Glomerular visceral epithelial cell (primary cell): Measurements from ENCODE around the gene WDFY1.

Source experiments
- DNase-seq: peaks from one replicate; pipeline ENCODE4 v3.0.0-alpha.2; 2016; ENCODE audit errors: extremely low spot score

WDFY1 gene

DNA sequence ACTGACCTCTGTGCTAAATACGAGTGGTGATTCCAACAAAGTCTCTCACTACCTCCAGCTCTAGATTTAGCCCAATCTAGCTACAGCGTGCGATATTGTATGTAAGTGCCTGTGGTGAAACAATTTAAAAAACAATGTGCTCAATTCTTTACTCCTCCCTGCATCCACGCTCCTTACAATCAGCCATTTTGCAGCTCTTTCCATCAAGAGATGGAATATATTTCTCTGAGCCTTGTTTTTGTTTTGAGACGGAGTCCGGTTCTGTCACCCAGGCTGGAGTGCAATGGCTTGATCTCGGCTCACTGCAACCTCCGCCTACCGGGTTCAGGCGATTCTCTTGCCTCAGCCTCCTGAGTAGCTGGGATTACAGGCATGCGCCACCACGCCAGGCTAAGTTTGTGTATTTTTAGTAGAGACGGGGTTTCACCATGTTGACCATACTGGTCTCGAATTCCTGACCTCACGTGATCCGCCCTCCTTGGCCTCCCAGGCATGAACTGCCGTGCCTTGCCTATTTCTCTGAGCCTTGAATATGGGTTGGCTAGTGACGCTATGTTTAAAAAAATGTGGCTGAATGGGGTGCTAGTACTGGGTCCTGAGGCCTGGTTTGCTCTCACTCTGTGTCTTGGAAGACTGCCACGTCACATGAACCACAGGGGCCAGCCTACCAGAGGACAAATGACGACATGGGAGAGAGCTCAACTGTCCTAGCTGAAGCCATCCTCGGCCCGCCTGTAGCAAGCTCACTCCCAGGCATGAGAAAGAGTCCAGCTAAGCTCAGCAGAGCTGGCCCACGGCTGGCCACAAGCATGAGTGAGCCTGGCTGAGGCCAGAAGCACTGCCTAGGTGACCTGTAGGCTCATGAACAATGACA is 14.8 kb downstream of the WDFY1 start:
- DNase-seq: peak; percentile 51

DNA sequence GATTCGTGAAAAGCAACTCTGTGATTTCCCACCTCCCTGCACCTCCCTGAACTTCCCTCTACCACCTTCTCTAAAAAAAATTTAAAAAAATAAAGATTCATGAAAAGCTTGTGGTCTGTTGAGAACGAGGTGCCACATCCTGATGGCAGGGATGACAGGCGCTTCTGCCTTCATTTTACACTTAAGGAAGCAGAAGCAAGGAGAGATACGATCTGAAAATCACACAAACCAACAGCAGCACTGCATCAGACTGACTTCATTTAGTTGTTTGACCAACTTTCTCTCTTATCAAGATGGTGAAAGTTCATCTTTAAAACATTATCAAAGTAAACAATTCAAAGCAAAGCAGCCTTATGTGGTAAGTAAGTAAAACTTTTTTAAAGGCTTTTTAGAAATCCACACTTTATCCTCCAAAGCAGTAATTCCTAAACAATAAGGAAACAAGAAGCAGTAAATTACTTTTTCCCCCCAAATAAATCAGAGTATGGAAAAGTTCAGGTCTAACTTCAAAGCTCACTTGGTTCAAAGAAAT is 15.5 kb downstream of the WDFY1 start:
- DNase-seq: no peak

DNA sequence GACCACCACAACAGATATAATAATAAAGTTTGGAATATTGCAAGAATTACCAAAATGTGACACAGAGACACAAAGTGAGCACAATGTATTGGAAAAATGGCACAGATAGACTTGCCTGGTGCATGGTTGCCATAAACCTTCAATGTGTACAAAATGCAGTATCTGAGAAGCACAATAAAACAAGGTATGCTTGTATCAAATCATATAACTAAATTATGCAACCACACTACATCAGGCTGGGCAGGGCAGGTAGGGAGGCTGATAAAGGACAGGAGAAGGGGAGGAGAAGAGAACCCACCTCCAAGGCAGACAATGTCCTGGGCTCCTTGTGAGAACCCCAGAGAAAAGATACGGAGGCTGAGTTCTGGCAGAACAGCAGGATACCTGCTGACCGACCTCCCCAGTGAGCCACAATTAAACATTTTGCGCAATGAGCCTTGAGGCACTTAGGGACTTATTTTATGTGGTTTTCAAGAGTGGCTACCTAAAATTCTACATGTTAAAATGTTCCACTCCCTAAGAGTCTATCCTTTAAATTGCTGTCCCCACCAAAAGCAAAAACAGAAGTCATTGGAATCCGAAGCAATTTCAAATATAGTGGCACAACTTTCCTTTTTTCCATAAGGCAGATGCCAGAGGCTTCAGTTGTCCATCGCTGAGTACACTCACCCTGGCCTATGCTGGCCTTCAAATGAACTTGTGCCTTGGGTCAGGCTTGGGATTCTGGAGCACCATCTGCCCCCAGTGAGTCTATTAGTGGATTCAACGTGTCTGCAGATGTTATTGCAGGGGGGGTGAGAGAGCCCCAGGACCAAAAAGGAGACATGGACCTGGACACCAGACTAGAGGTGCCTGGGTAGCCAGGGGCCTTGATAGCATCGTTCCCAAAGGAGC is 16.8 kb downstream of the WDFY1 start:
- DNase-seq: no peak

DNA sequence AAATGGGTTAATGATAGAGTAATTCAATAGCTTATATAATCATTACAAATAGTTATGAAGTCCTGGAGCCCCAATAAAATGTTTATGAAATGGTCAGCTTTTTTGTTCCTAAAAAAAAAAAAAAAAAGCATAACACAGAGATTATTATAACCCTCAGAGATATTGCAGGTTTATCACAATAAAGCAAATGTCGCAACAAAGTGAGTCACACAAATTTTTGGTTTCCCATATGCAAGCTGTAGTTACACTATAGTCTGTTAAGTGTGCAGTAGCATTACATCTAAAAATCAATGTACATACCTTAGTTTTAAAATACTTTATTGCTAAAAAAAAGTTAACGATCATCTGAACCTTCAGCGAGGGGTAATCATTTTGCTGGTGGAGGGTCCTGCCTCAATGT is 20.0 kb downstream of the WDFY1 start:
- no peak for DNase-seq

DNA sequence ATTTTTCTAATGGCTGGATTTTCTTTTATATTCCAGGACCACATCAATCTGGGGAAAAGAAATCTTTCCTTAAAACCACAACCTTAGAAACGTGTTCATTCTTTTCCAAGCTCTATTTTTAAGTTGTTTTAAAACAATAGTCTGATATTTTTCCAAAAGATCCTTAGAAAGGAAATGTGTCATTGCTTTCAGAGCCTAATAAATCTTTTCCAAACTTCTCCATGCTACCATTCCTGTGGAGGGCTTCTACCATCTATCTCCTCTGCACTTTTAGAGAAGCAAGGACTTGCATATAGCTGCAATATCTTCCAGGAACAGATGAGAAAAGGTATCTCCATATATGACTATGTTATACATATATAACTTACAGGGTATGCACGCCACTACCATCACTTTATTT is 21.2 kb downstream of the WDFY1 start:
- DNase-seq: no peak

DNA sequence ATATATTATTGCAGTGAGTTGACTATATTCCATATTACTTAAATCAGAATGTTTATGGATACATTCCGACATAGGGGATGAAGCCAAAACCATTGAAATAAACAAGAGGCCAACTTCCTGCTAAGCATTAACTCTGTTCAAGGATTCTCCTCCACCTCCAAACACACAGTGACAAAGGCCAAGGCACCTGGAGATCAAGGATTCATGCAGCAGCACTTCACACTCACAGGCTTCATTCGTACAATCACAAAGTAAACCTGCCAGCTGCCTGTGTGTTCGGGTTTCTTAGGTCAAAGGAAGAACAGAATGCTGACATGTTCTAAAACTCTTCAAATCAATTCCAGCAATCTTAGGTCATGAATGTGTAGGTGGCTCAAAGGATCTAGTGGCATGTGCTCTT is 22.8 kb downstream of the WDFY1 start:
- no peak for DNase-seq

DNA sequence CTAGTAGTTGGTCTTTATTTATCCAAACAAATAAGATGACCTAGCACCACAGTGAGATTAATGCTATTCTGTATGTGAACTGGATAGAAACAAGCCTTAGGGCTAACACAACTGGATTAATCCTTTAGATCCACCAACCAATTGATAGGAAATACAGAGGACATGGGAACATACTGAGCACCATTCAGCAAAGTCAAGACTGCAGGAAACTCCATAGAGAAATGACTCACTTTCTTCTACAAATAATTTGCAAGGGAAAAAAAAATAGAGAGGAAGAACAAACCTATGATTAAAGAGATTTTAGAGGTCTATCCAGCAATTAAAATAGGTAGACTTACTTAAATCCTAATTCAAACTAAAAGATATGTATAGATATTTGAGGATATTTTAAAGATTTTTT is 23.9 kb downstream of the WDFY1 start:
- no peak for DNase-seq

DNA sequence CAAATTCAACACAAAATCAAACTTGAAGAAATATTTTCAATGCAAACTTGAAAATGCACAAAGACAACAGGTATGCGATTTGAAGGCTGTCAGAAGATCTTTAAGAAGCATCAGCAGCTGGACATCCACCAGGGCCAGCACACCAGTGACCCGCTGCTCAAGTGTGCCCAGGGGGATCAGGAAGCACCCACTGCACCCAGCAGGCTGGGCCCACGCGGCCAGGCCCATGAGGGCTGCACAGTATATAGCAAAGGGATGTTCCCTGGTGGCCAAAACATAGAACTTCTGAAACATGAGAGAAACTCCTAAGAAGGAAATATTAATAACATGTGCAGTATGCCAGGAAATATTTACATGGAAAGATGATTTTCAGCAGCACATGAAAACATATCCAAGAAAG is 25.0 kb downstream of the WDFY1 start:
- DNase-seq: no peak

DNA sequence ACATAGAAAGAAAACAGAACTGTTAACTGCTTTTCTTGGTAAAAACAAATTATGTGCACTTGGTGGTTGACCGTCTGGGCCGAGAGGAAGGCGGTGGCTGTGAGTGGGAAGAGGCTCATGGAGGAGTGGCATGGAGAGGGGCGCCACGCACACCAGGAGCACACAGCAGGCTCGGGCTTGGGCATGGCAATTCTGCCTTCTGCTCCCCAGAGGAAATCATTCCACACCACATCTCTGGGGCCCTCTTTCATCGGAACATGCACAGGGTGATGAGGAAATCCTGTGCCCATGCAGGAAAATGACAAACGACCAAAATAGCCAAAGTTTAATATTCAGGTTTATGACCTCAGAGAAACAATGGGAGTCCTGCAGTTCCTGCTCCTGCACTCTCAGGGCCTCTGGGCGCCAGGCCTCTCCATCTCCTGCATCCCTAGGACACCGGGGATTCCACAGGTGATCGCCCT is 26.4 kb downstream of the WDFY1 start:
- no peak for DNase-seq

DNA sequence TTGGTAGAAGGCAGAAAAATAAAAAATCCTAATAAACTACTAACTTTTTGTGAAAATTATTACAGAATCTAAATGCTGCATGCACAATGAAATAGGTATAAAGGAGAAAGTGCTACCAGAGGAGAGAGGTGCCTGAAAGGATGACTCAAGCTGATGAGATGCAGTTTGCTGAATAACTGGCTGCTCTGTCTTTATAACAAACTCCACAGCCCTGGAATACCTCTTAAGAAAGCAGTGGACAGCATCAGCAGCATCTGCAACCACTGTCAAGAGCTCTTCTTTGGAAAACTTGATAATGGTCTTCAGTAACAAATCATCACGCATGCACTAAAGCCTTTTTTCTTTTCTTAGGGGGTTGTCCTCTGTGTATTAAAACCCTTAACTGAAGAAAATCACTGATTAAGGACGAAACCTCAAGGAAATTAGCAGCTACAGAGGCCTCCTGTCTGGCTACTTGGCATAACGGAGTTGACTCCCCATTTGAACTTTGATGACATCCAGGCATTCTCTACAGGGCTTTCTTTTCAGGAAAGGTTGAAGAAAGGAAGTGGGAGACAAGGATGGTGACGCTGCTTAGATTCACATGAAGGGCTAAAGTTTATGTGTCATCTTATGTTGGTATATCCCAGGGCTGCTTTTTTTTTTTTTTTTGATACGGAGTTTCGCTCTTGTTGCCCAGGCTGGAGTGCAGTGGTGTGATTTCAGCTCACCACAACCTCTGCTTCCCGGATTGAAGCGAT is 28.8 kb downstream of the WDFY1 start:
- no peak for DNase-seq

DNA sequence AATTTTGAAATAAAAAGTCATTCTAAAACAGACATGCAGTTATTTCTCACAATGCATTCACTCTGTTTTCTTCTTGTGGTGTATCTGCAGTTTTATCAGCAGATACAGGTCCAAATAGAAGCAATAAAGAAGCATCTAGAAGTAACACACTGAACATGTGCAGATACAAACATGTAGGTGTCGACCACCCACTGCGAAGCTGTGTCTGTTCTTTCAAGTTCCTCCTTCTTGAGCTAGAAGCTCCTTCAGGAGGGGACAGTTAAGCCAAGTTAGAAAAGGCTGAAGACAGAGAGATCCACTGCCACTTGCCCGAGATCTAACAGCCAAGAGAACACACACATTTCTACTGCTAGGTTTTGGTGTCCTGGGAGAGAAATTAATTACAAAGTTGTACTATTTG is 30.1 kb downstream of the WDFY1 start:
- DNase-seq: no peak

DNA sequence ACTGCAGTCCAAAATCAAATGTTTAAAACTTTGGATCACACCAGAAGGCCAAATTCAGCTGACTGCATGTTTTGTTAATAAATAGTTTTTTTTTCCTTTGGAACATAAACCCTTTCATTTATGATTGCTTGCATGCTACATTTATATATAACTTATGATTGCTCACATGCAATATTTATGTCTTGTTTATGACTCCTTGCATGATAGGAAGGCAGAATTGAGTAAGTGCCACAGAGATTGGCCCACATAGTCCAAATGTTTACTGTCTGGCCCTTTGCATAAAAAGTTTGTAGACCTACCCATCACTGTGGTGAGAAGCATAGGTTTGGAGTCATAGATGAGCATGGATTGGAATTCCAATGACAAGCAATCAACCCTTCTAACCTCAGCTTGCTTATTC is 30.8 kb downstream of the WDFY1 start:
- no peak for DNase-seq

DNA sequence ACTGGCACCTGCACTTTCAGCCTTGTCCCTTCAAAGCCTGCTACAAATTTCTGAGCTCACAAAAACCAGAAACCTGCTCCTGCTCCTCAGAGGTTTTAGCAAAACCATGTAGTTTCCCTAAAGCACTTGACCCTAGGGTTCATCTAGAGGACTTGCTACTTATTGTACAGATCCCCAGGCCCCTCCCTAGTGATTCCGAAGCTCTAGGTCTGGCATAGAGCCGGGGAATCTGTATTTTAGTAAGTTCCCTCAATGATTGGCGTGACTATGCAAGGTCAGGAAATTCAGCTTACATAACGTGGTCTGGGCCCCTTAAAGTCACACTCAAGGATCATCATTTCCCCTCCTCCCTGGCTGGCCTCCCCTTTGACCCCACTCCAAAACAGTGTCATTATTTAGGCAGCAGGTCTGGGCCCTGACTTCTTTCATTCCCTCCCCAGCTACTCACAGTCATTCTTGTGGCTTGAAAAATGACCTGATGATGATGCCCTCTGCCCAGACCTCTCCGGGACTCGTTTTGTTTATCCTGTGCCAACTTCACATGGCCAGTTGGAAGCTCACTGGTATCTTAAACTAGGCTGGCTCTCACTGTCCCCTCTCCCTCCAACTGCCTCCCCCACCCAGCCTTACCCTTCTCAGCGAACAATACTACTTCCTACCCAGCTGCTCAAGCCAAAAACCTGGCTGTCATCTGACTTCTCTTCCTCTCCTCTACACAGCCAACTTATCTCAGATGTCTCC is 36.0 kb downstream of the WDFY1 start:
- DNase-seq: no peak

DNA sequence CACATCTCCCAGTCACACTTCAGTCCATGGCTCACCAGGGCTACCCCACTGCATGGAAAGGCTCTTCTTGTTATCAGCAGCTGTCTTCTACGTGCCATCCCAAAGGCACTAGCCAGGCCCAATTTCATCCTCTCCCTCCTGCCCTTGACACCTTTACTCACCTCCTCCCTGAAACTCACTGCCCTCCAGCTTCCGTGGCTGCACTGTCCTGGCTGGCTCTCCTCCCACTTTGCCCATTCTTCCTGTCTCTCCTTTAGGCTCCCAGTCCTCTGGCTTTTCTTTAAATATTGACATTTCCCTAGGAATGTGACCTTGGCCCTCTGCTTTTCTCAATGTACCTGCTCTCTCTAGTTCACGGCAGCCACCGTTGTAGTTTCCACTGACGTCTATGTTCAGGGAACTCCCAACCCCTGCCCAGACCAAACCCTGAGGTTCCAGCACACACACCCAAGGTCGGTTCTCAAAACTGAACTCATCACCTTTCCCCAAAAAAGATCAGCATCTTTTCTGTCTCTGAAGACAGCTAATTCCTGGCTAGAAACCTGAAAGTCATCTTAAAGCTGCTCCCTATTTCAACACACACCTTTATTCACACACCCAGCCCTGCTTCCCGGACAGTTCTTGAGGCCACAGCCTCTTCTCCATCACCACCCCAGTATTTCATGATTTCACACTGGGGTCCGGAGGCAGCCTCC is 36.7 kb downstream of the WDFY1 start:
- no peak for DNase-seq

DNA sequence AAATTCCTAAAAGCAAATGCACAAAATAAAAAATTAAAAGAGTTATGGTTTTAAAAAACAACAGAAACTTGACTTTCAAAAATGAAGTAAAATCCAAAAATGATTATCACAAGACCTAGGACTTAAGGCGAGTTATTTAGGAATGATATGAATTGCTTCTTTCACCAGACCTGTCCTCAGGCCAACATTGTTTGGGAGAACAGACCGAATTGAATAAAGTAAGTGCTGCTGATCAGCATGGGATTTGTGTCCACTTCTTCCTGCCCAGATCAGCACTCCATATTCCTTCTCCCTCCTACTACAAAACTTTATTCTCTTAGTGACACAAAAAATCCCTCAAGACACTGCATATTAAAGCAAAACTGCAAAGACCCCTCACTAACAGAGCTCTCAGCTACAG is 39.1 kb downstream of the WDFY1 start:
- no peak for DNase-seq

DNA sequence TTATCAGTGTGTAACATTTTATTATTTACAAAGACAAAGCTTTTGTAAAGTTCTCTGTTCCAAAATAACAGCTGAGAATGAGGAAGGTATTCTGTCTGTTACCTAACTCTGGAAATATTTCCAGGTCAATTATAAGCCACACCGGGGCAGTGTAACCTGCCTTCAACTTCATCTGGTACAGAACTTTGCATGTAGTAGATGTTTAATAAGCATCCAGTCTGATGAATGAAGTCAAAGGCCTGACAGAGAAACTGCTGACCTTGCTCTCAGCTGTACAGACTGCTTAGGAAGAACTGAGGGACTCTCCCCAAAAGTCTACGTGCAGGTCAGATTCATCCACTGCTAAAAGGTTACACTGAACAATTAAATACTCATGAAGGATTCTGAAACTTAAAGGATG is 43.3 kb downstream of the WDFY1 start:
- DNase-seq: peak; percentile 23

DNA sequence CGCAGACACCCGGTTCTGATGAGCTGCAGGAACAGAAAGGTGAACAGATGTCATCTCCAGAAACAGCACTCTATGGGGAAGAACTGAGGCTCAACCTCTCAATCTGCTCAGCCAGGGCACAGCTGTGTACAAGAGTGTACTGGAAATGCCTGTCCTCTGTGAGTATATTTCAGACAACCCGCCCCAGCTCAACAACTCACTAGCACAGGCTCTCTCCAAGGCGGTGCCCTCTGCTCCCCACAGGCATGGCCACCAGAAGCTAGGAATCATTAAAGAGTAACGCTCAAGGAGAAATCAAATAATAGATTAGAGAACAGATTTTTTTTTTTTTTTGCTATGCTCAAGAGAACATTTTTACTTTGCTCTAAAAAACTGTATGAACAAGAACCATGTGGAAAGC is 43.8 kb downstream of the WDFY1 start:
- no peak for DNase-seq

DNA sequence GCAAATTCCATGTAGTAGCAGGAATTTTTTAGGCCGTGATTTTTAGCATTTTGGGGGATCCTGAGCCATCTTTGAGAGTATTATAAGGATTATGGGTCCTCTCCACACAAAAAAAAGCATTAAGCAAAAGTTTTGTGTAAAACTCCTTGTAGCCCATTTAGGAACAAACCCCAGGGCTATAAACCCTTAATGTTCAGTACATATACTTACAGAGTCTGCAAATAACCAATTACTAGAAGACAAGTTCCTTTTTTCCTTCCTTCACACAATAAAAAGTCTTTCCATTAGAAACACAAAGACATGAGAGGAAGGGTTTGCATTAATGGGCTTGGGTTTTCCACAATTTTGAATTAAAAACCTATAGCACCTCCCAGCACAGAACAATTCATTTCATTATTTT is 44.6 kb downstream of the WDFY1 start:
- DNase-seq: no peak

DNA sequence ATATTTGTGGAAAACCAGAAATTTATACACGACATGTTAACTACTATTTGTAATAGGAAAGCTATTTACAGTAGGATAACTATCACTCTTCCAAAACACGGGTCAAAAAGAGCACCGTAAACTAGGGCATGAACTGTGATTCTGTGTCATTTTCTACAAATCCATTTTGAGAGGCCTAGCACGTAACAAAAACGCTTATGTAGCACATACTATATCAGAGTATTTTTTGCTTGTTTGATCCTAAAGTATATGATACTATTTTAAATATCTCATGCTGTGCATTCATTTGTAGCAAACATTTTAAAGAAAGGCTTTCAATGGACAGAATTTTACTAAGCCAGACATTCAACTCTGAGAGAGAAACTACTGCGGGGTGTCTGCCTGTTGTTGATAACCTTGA is 45.1 kb downstream of the WDFY1 start:
- no peak for DNase-seq

DNA sequence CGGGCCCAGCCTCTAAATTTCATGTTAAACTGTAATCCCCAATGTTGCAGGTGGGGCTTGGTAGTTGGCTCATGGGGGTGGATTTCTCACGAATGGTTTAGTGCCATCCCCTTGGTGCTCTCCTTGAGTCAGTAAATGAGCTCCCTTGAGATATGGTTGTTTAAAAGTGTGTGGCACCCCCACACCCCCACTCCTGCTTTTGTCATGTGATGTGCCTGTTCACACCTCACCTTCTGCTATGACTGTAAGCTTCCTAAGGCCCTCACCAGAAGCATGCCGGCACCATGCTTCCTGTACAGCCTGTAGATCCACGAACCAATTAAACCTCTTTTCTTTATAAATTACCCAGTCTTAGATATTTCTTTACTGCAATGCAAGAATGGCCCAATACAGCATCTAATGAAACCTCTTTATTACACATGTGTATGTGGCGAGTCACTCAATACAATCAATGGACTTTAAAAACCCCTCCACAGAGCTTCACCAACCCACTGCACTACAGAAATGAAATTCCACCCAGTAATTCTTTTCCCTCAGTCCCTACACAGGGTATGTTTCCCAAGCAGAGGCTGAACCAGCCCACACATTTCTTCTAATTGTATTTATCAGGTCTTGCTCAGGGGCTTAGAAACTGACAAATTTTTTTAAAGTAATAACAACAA is 47.3 kb downstream of the WDFY1 start:
- DNase-seq: no peak
